GM18498 (cell line): ENCODE measurements around the gene TAC4.
"Not testable (repeated sequence)": the region's sequence is repeated elsewhere in the genome, so short reads cannot be mapped to it uniquely, and the experiment has no call there.

Experiments used
- ATAC-seq: cut with Tn5 transposase; IDR thresholded peaks from one replicate; pipeline ENCODE4 v1.9.1; 2021; ENCODE audit warnings: mild to moderate bottlenecking, moderate library complexity; ENCODE audit not compliant: unreplicated experiment

Gene TAC4

GRCh38 chr17:49843774-49844350 lies 4.0 kb downstream of the TAC4 start:
- ATAC-seq: no peak

- ATAC-seq: no peak
Observed at GRCh38 chr17:49842846-49843245, 5.0 kb downstream of the TAC4 start.

GRCh38 chr17:49842371-49842770 lies 5.5 kb downstream of the TAC4 start:
- ATAC-seq: no peak

- no peak for ATAC-seq
Observed at GRCh38 chr17:49841548-49841947, 6.3 kb downstream of the TAC4 start.

- ATAC-seq: no peak
Observed at GRCh38 chr17:49839455-49839854, 8.4 kb downstream of the TAC4 start.

- no peak for ATAC-seq
Observed at GRCh38 chr17:49836111-49837030, 11.5 kb downstream of the TAC4 start.

- ATAC-seq: no peak
Observed at GRCh38 chr17:49835472-49835871, 12.4 kb downstream of the TAC4 start.

- no peak for ATAC-seq
Observed at GRCh38 chr17:49834118-49834743, 13.6 kb downstream of the TAC4 start.

GRCh38 chr17:49832840-49833599 lies 14.8 kb downstream of the TAC4 start:
- no peak for ATAC-seq

GRCh38 chr17:49830605-49831004 lies 17.3 kb downstream of the TAC4 start:
- no peak for ATAC-seq

- no peak for ATAC-seq
Observed at GRCh38 chr17:49829026-49829425, 18.8 kb downstream of the TAC4 start.

- not testable (repeated sequence) for ATAC-seq
Observed at GRCh38 chr17:49828325-49828724, 19.5 kb downstream of the TAC4 start.

- ATAC-seq: no peak
Observed at GRCh38 chr17:49825645-49826044, 22.2 kb downstream of the TAC4 start.

GRCh38 chr17:49823614-49824013 lies 24.3 kb downstream of the TAC4 start:
- no peak for ATAC-seq

GRCh38 chr17:49822829-49823228 lies 25.0 kb downstream of the TAC4 start:
- ATAC-seq: no peak

GRCh38 chr17:49821916-49822315 lies 26.0 kb downstream of the TAC4 start:
- no peak for ATAC-seq

GRCh38 chr17:49821466-49821865 lies 26.4 kb downstream of the TAC4 start:
- ATAC-seq: no peak

- no peak for ATAC-seq
Observed at GRCh38 chr17:49820773-49821172, 27.1 kb downstream of the TAC4 start.

- no peak for ATAC-seq
Observed at GRCh38 chr17:49819651-49820050, 28.2 kb downstream of the TAC4 start.

- ATAC-seq: no peak
Observed at GRCh38 chr17:49819138-49819537, 28.7 kb downstream of the TAC4 start.

GRCh38 chr17:49817993-49818392 lies 29.9 kb downstream of the TAC4 start:
- ATAC-seq: no peak
